GM18873 (cell line): Measurements from ENCODE around the gene RAB5B.

ENCODE experiments used
- ATAC-seq: cut with Tn5 transposase; IDR thresholded peaks from one replicate; pipeline ENCODE4 v1.9.1; 2021; ENCODE audit warnings: mild to moderate bottlenecking, moderate library complexity, moderate number of reproducible peaks; ENCODE audit not compliant: unreplicated experiment, low FRiP score

The RAB5B gene

DNA sequence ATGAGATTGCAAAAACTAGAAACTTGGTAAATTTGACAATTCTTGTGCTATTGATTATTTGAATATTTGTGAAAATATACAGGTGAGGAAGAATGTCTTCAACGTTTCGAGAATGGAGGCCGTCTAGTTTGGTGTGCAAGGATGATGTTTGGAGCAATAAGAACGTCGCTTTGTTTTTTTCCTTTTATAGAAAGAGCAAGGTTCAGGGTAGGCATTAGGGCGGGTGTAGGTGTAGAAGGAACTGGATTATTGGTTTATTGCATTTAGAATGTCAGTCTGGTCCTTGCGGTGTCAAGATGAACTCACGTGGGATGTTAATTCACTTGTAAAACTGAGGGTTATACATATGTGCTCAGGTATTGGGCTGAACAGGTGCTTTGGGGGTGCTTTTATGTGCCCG lies 69.0 kb downstream of the RAB5B start:
- ATAC-seq, result no peak
